IMR-90 (cell line): Measurements from ENCODE around the gene MED26. TPM values are rescaled to one million over a fixed set of nuclear protein-coding genes. Genes with fewer than 3 reads are reported as not detected.

Source experiments
- ATAC-seq: fragments of 200-7000 bp; cut with Tn5 transposase; 2 replicates; pipeline ENCODE4 v1.9.1; 2020; ENCODE audit warnings: low read depth, mild to moderate bottlenecking, moderate library complexity
- BruUV-seq: library from RNA; stranded (reverse); fragments of 400-500 nt; replicated peaks from 2 replicates; lab custom pipeline; 2021; lab: Mats Ljungman, UMichigan
- CTCF ChIA-PET: fragments of 300-600 bp; formaldehyde crosslinking; extraction: SDS; loops from one replicate; lab custom pipeline; 2021; ENCODE audit warnings: antibody characterized with exemption; lab: Yijun Ruan, JAX
- POLR2A ChIA-PET: fragments of 300-600 bp; sonication (Branson Sonifier 250); formaldehyde crosslinking; loops from one replicate; lab custom pipeline; 2022; ENCODE audit warnings: antibody characterized with exemption; ENCODE audit not compliant: unreplicated experiment; lab: Charles Lee
- DNase-seq: peaks from one replicate; pipeline ENCODE4 v3.0.0; 2013
- H2AFZ ChIP-seq: replicated peaks from 2 replicates; pipeline ENCODE3; 2013; ENCODE audit warnings: low read length, mild to moderate bottlenecking; ENCODE audit not compliant: poor library complexity
- H2AK5ac ChIP-seq: 2 replicates; pipeline ENCODE4 v1.6.1; 2013; ENCODE audit warnings: low read depth, low read length, inconsistent platforms
- H2AK9ac ChIP-seq: replicated peaks from 2 replicates; pipeline ENCODE3; 2013; ENCODE audit warnings: mild to moderate bottlenecking, low read depth, low read length, moderate library complexity; ENCODE audit not compliant: poor library complexity
- H2BK120ac ChIP-seq: 2 replicates; pipeline ENCODE4 v1.6.1; 2013; ENCODE audit warnings: low read depth, low read length, inconsistent platforms
- H2BK15ac ChIP-seq: 3 replicates; pipeline ENCODE4 v1.6.1; 2013; ENCODE audit warnings: low read depth, low read length, inconsistent platforms
- H2BK20ac ChIP-seq: 2 replicates; pipeline ENCODE4 v1.6.1; 2013; ENCODE audit warnings: low read depth, mild to moderate bottlenecking, inconsistent platforms, low read length, moderate library complexity
- H2BK5ac ChIP-seq: 2 replicates; pipeline ENCODE4 v1.6.1; 2013; ENCODE audit warnings: mild to moderate bottlenecking, low read depth, low read length, inconsistent platforms; ENCODE audit not compliant: poor library complexity, severe bottlenecking
- H3K14ac ChIP-seq: replicated peaks from 2 replicates; pipeline ENCODE4 v1.6.1; 2013; ENCODE audit warnings: low read depth, low read length, inconsistent platforms
- H3K18ac ChIP-seq: 2 replicates; pipeline ENCODE4 v1.6.1; 2013; ENCODE audit warnings: low read depth, low read length, control low read depth
- H3K23ac ChIP-seq: 2 replicates; pipeline ENCODE4 v1.6.1; 2013; ENCODE audit warnings: low read depth, low read length, inconsistent platforms
- H3K27ac ChIP-seq: 2 replicates; pipeline ENCODE4 v1.5.1; 2013; ENCODE audit warnings: mild to moderate bottlenecking, control low read depth, low read length; ENCODE audit not compliant: insufficient read depth
- H3K27me3 ChIP-seq: 2 replicates; pipeline ENCODE4 v1.6.1; 2013; ENCODE audit warnings: low read length; ENCODE audit not compliant: control insufficient read depth, insufficient read depth
- H3K36me3 ChIP-seq: 2 replicates; pipeline ENCODE4 v1.6.1; 2013; ENCODE audit warnings: low read length, mixed read lengths; ENCODE audit not compliant: control insufficient read depth, insufficient read depth
- H3K4ac ChIP-seq: 2 replicates; pipeline ENCODE4 v1.6.1; 2013; ENCODE audit warnings: low read depth, low read length, inconsistent platforms
- H3K4me1 ChIP-seq: 2 replicates; pipeline ENCODE4 v1.6.1; 2013; ENCODE audit warnings: low read length, mixed read lengths; ENCODE audit not compliant: control insufficient read depth, insufficient read depth
- H3K4me2 ChIP-seq: 2 replicates; pipeline ENCODE4 v1.6.1; 2013; ENCODE audit warnings: low read depth, mild to moderate bottlenecking, control low read depth, low read length, moderate library complexity
- H3K4me3 ChIP-seq: 2 replicates; pipeline ENCODE4 v1.5.1; 2013; ENCODE audit warnings: low read depth, mild to moderate bottlenecking, control low read depth, low read length, moderate library complexity; ENCODE audit not compliant: insufficient read depth
- H3K56ac ChIP-seq: 2 replicates; pipeline ENCODE4 v1.6.1; 2013; ENCODE audit warnings: low read length, inconsistent platforms; ENCODE audit not compliant: insufficient read depth; ENCODE audit errors: extremely low read depth
- H3K79me1 ChIP-seq, 2 experiments: 2 replicates each; pipeline ENCODE4 v1.6.1; 2013; ENCODE audit warnings: low read length in 2 of 2, inconsistent platforms in 1 of 2, low read depth in 1 of 2
- H3K9ac ChIP-seq: 2 replicates; pipeline ENCODE4 v1.6.1; 2013; ENCODE audit warnings: low read depth, low read length, control low read depth
- H3K9me1 ChIP-seq: 2 replicates; pipeline ENCODE4 v1.6.1; 2013; ENCODE audit warnings: low read length, inconsistent platforms; ENCODE audit not compliant: insufficient read depth
- H3K9me3 ChIP-seq: 2 replicates; pipeline ENCODE4 v1.6.1; 2013; ENCODE audit warnings: low read length; ENCODE audit not compliant: control insufficient read depth, insufficient read depth
- H4K20me1 ChIP-seq: 2 replicates; pipeline ENCODE4 v1.6.1; 2013; ENCODE audit warnings: low read length, inconsistent platforms; ENCODE audit not compliant: insufficient read depth
- H4K5ac ChIP-seq: 2 replicates; pipeline ENCODE4 v1.6.1; 2013; ENCODE audit warnings: mild to moderate bottlenecking, low read depth, low read length, control low read depth
- H4K8ac ChIP-seq, 2 experiments: 2 replicates each; pipeline ENCODE4 v1.6.1; 2013; ENCODE audit warnings: low read depth in 2 of 2, low read length in 2 of 2, control low read depth in 1 of 2, inconsistent platforms in 1 of 2
- H4K91ac ChIP-seq: 2 replicates; pipeline ENCODE4 v1.6.1; 2013; ENCODE audit warnings: low read depth, low read length, inconsistent platforms; ENCODE audit not compliant: insufficient read depth
- MAZ ChIP-seq: IDR thresholded peaks from 2 replicates; pipeline ENCODE4 v1.6.1; 2012; ENCODE audit warnings: low read depth, mild to moderate bottlenecking, low read length, improper control_type of control experiment, moderate library complexity, borderline replicate concordance
- NFE2L2 ChIP-seq: fragments of 150-350 bp; IDR thresholded peaks from 2 replicates; pipeline ENCODE4 v1.6.1; 2016; ENCODE audit warnings: low read depth, mild to moderate bottlenecking, low read length
- RCOR1 ChIP-seq: IDR thresholded peaks from 2 replicates; pipeline ENCODE4 v1.6.1; 2012; ENCODE audit warnings: mild to moderate bottlenecking, low read length, improper control_type of control experiment; ENCODE audit not compliant: insufficient replicate concordance
- RFX5 ChIP-seq: IDR thresholded peaks from 2 replicates; pipeline ENCODE4 v1.8.0; 2012; ENCODE audit warnings: low read depth, mild to moderate bottlenecking, low read length, moderate library complexity
- WGBS, 2 experiments: methylation state at CpG; one replicate each; pipeline versions ENCODE4 v1.1.5 to v1.1.7; 2013; ENCODE audit warnings: missing lambda C conversion rate in 2 of 2; ENCODE audit not compliant: insufficient read length in 1 of 2; ENCODE audit errors: extremely low coverage in 2 of 2; 5-methylcytosine and 5-hydroxymethylcytosine counted together
- dilution Hi-C: fragments of 300-500 bp; cut with HindIII; formaldehyde crosslinking; loops from one replicate; pipeline ENCODE4 v1.14.3; 2018; ENCODE audit warnings: low sequenced_read_pairs; ENCODE audit not compliant: unreplicated experiment
- in situ Hi-C: fragments of 300-500 bp; cut with MboI; formaldehyde crosslinking; loops from 3 replicates; pipeline ENCODE4 v1.14.3; 2019; ENCODE audit warnings: low sequenced_read_pairs, inconsistent platforms, mixed read lengths
- intact Hi-C: fragments of 100-400 bp; cut with micrococcal nuclease; formaldehyde crosslinking; loops from 2 replicates; pipeline ENCODE4 v1.10.0; 2022
- polyA plus RNA-seq, 3 experiments: library from polyadenylated mRNA; depleted of rRNA; stranded (reverse); fragments of >200 nt; gene quantifications; 2 replicates each; pipeline ENCODE4 v1.2.3, GENCODE V29; 2012; ENCODE audit warnings: low replicate concordance in 1 of 3
- total RNA-seq: library from RNA; depleted of rRNA; stranded (reverse); fragments of >200 nt; gene quantifications from 2 replicates; pipeline ENCODE4 v1.2.3, GENCODE V29; 2012

MED26 gene
- total and polyA plus RNA-seq, 2 of the 4 experiments (the other 2 are of a cell fraction), result 2.0 to 4.0 TPM

- peaks cover 17 to 34% of the 10 kb centered on the region in 2 experiments for H3K79me1 ChIP-seq
- no peak overlapping the region for H3K14ac ChIP-seq
- no peaks in the 10 kb centered on the region for H3K27me3 ChIP-seq
- no peak overlapping the region for H3K4me3 ChIP-seq
- CTCF ChIA-PET, result no interaction called here
- H2BK20ac ChIP-seq, result no peak overlapping the region
- H3K9ac ChIP-seq, result no peak overlapping the region
- no peak overlapping the region for H3K56ac ChIP-seq
- H4K8ac ChIP-seq, result no peak overlapping the region
- no peak overlapping the region for H2BK15ac ChIP-seq
- H3K23ac ChIP-seq, result no peak overlapping the region
- H4K91ac ChIP-seq, result no peak overlapping the region
- no peak overlapping the region for H3K18ac ChIP-seq
- no peak overlapping the region for H3K4me2 ChIP-seq
- H3K36me3 ChIP-seq, result peaks cover 88% of the 10 kb centered on the region
- intact Hi-C loops (no loop called here), dilution Hi-C loops (no loop called here), in situ Hi-C loops (no loop called here)
- H2AK5ac ChIP-seq, result no peak overlapping the region
- H4K5ac ChIP-seq, result no peak overlapping the region
- POLR2A ChIA-PET, result no interaction called here
- no peaks in the 10 kb centered on the region for H3K4me1 ChIP-seq
- H2BK5ac ChIP-seq, result no peak overlapping the region
- TF ChIP-seq RCOR1 (no peak), NFE2L2 (no peak), RFX5 (no peak), MAZ (no peak)
- H3K27ac ChIP-seq, result no peak overlapping the region
- H3K9me1 ChIP-seq, result no peaks in the 10 kb centered on the region
- 93% methylated on average over 21 of the region's 43 CpGs; no CpG with 5 or more reads in 1 of the 2 experiments for WGBS, 2 experiments
- DNase-seq, result no peak
- ATAC-seq, result no peak
- no TSS peak for BruUV-seq
- no peak overlapping the region for H3K4ac ChIP-seq
- H3K9me3 ChIP-seq, result no peaks in the 10 kb centered on the region
- peaks cover 35% of the 10 kb centered on the region for H4K20me1 ChIP-seq
- no peak overlapping the region for H2AK9ac ChIP-seq
- H2BK120ac ChIP-seq, result no peak overlapping the region
- H2AFZ ChIP-seq, result no peak overlapping the region
Observed at GRCh38 chr19:16530540-16531379, 97.2 kb downstream of the MED26 start.
